ENCODE data around the gene MIPEP. TPM values are rescaled to one million over a fixed set of nuclear protein-coding genes. Genes with fewer than 3 reads are reported as not detected.

MIPEP gene
- total RNA-seq, 3 donors from 2014 or later, result 17.3 to 27.0 (median 24.6) TPM

DNA sequence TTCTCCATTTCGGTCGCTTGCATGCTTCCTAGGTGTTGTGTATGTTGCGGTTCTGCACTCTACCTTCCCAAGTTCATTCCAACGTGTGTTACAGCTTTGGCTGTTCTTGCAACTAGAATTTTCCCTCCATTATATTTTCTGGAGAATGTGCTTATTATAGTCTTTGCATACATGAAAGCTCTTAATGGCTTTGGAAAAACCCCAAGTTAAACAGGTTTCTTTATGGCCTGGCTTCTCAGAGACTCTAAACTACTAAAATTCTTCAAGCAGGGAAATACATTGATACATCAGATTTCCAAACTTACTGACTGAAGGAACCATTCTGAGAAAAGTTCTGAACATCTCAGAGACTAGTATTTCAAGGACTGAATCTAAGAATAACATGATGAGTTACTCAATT, 11.9 kb downstream of the MIPEP start:
- intact Hi-C loops (cut with DNase I, micrococcal nuclease), result no loop called here
- DNase-seq (no peak), ATAC-seq (no peak)
- TF ChIP-seq, protein P1, sequence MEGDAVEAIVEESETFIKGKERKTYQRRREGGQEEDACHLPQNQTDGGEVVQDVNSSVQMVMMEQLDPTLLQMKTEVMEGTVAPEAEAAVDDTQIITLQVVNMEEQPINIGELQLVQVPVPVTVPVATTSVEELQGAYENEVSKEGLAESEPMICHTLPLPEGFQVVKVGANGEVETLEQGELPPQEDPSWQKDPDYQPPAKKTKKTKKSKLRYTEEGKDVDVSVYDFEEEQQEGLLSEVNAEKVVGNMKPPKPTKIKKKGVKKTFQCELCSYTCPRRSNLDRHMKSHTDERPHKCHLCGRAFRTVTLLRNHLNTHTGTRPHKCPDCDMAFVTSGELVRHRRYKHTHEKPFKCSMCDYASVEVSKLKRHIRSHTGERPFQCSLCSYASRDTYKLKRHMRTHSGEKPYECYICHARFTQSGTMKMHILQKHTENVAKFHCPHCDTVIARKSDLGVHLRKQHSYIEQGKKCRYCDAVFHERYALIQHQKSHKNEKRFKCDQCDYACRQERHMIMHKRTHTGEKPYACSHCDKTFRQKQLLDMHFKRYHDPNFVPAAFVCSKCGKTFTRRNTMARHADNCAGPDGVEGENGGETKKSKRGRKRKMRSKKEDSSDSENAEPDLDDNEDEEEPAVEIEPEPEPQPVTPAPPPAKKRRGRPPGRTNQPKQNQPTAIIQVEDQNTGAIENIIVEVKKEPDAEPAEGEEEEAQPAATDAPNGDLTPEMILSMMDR (IDR thresholded peaks at IDR 0.05), result no peak
- H3K9me3 ChIP-seq, result no peaks in the 10 kb centered on the region
- H3K4me3 ChIP-seq, result no peak overlapping the region
- no peaks in the 10 kb centered on the region for H3K36me3 ChIP-seq (ENCODE audit: low read depth)
- H3K4me1 ChIP-seq (ENCODE audit: low read depth), result peaks cover 6% of the 10 kb centered on the region

DNA sequence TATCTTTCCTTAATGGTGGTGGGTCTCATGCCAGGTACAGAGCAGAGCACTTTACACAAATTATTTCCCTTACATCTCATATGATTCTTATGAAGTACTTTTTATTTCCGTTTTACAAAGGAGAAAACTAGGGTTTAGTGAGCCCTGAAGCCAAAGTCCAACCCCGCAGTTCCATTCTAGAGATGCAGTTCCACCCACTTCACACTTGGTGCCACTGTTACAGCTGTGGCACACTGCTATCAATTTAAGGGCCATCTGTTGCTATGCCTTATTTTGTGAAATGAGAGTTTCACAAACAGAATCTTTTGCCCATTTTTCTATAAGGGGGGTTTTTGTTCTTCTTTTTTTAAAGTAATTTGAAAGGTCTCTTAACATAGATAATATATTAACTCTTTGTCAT, 12.9 kb downstream of the MIPEP start:
- ATAC-seq (peak; percentile 94), DNase-seq (peak in 1 of 3 donors; percentile 42)
- intact Hi-C loops (cut with DNase I, micrococcal nuclease), result no loop called here
- TF ChIP-seq, protein P1 (IDR thresholded peaks at IDR 0.05), result peak; percentile 7
- H3K4me1 ChIP-seq (ENCODE audit: low read depth), result peaks cover 6% of the 10 kb centered on the region
- no peaks in the 10 kb centered on the region for H3K9me3 ChIP-seq
- no peak overlapping the region for H3K4me3 ChIP-seq
- H3K36me3 ChIP-seq (ENCODE audit: low read depth), result no peaks in the 10 kb centered on the region

DNA sequence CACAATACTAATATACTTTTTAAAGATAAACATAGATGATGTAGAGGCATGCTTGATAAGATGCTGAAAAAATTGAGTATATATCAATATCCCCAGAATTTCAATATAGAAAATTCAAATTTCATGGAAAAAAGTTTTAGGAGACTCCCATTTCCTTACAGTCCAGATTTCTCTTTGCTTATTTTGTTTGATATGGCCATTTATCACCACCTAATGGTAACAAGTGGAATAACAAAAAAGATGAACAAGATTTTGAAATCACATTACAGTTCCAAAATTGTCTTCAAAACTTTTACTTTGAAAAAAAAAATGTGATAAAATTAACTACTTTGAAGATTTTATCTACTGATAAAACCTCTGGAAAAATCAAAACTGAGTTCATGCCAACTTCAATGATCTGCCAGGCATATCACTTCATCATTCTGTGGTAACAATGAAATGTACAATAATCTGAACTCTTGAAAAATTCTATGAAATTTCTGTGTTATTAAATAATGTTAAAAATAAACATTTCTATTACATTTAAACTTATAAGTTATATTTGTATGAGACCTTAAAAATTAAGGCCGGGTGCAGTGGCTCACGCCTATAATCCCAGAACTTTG, 17.5 kb downstream of the MIPEP start:
- Histone ChIP-seq H3K36me3 (ENCODE audit: low read depth) (no peaks in the 10 kb centered on the region), H3K4me3 (no peak overlapping the region), H3K9me3 (no peaks in the 10 kb centered on the region), H3K4me1 (ENCODE audit: low read depth) (peaks cover 6% of the 10 kb centered on the region)
- intact Hi-C loops (cut with DNase I, micrococcal nuclease), result loop anchor here (5.0 kb wide), 1 partner anchor 404 kb away; no protein-coding TSS in a partner anchor
- DNase-seq, result no peak
- TF ChIP-seq, protein P1 (IDR thresholded peaks at IDR 0.05), result peak; percentile 20
- ATAC-seq, result no peak

DNA sequence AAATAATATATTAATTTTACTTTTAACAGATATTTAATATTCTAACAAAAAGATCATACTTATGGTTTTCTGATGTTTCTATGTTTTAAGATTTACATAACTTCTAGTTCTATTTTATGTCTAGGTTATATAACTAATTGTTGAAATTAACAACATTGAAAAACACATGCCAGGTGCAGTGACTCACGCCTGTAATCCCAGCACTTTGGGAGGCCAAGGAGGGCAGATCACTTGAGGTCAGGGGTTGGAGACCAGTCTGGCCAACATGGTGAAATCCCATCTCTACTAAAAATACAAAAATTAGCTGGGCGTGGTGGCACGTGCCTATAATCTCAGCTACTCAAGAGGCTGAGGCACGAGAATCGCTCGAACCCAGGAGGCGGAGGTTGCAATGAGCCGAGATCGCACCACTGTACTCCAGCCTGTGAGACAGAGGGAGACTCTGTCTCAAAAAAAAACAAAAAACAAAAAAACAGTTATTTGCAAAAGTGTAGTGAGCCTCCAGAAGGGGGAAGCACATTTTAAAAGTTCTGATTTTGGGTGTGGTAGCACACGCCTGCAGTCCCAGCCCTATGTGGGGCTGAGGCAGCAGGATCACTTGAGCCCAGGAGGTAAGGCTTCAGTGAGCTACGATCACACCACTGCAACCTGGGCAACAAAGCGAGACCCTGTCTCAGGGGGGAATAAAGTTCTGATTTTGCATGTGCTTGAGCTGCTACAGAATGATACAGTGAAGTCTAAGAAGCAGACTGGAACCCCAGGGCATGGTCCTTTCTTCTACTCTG, 18.7 kb downstream of the MIPEP start:
- Histone ChIP-seq H3K9me3 (no peaks in the 10 kb centered on the region), H3K4me3 (no peak overlapping the region), H3K36me3 (ENCODE audit: low read depth) (no peaks in the 10 kb centered on the region), H3K4me1 (ENCODE audit: low read depth) (no peaks in the 10 kb centered on the region)
- DNase-seq (no peak), ATAC-seq (no peak)
- intact Hi-C loops (cut with DNase I, micrococcal nuclease), result loop anchor here (5.0 kb wide), 1 partner anchor 403 kb away; no protein-coding TSS in a partner anchor
- TF ChIP-seq, protein P1 (IDR thresholded peaks at IDR 0.05), result no peak

DNA sequence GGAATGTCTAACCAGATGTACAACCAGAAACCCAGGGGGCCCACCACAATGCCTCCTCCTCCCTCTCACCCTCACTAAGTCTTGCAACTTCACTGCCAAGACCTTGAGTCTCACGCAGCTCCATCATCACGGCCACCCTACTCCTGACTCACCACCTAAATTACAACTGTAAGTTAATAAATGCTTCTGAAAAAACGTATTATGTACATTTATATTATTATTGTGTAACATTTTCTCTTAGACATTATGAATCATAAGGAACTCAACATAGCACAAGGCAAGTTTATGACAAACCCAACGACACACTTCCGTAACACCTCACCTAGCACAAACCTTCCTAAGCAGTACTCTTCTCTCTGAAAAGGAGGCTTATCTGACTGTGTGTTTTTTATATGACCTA, 20.7 kb downstream of the MIPEP start:
- intact Hi-C loops (cut with DNase I, micrococcal nuclease), result no loop called here
- TF ChIP-seq, protein P1 (IDR thresholded peaks at IDR 0.05), result no peak
- H3K4me1 ChIP-seq (ENCODE audit: low read depth), result no peaks in the 10 kb centered on the region
- DNase-seq (no peak), ATAC-seq (peak; percentile 80)
- no peaks in the 10 kb centered on the region for H3K36me3 ChIP-seq (ENCODE audit: low read depth)
- H3K9me3 ChIP-seq, result no peaks in the 10 kb centered on the region
- no peak overlapping the region for H3K4me3 ChIP-seq
